Dermis microvascular lymphatic vessel endothelial cell (primary cell): Measurements from ENCODE around the gene PLCE1. TPM values are rescaled to one million over a fixed set of nuclear protein-coding genes. Genes with fewer than 3 reads are reported as not detected.
A peak's percentile ranks its signal among the peaks of the same experiment; 100 is the strongest.
"Not testable (repeated sequence)": the region's sequence is repeated elsewhere in the genome, so short reads cannot be mapped to it uniquely, and the experiment has no call there.

Experiments used
- DNase-seq, 2 donors: peaks; one replicate each; pipeline versions ENCODE4 v3.0.0 to v3.0.0-alpha.2; 2010; ENCODE audit warnings: low read depth in 2 of 2
- total RNA-seq: library from RNA; depleted of rRNA; stranded (reverse); fragments of >200 nt; gene quantifications from 2 replicates; pipeline ENCODE4 v1.2.1, GENCODE V29; 2014

Gene PLCE1
- 1.0 and 6.7 TPM in 2 replicates for total RNA-seq

GRCh38 chr10:93993782-93994437 is at the start of gene PLCE1:
Gene PLCE1, plus strand, starts transcription at chr10:93993931. Its CDS starts 37,116 bp downstream, at chr10:94031047.
- DNase-seq = peak; percentile 10 to 29

GRCh38 chr10:93945819-93946218 is 47.9 kb upstream of the PLCE1 start:
- DNase-seq = no peak

GRCh38 chr10:93947055-93947454 is 46.7 kb upstream of the PLCE1 start:
- peak in 1 of 2 donors; percentile 11 for DNase-seq

- DNase-seq = no peak
These were observed 46.2 kb upstream of the PLCE1 start for GRCh38 chr10:93947524-93947923.

GRCh38 chr10:93951905-93952304 is 41.8 kb upstream of the PLCE1 start:
- no peak for DNase-seq

GRCh38 chr10:93954299-93954698 is 39.4 kb upstream of the PLCE1 start:
- no peak for DNase-seq

GRCh38 chr10:93954726-93955363 is 38.9 kb upstream of the PLCE1 start:
- DNase-seq = no peak

GRCh38 chr10:93958834-93959233 is 34.9 kb upstream of the PLCE1 start:
- no peak for DNase-seq

- DNase-seq = not testable (repeated sequence)
These were observed 32.7 kb upstream of the PLCE1 start for GRCh38 chr10:93960988-93961387.

GRCh38 chr10:93962973-93963372 is 30.8 kb upstream of the PLCE1 start:
- DNase-seq = no peak

- no peak for DNase-seq
These were observed 30.3 kb upstream of the PLCE1 start for GRCh38 chr10:93963434-93963833.

GRCh38 chr10:93965911-93966310 is 27.8 kb upstream of the PLCE1 start:
- no peak for DNase-seq

- no peak for DNase-seq
These were observed 26.0 kb upstream of the PLCE1 start for GRCh38 chr10:93967756-93968155.

GRCh38 chr10:93968540-93968945 is 25.2 kb upstream of the PLCE1 start:
- DNase-seq = no peak

- DNase-seq = not testable (repeated sequence)
These were observed 23.2 kb upstream of the PLCE1 start for GRCh38 chr10:93970433-93971010.

- no peak for DNase-seq
These were observed 19.8 kb upstream of the PLCE1 start for GRCh38 chr10:93973748-93974445.

GRCh38 chr10:93977442-93977841 is 16.3 kb upstream of the PLCE1 start:
- no peak for DNase-seq

- no peak for DNase-seq
These were observed 13.2 kb upstream of the PLCE1 start for GRCh38 chr10:93980486-93980885.

GRCh38 chr10:93991114-93991513 is 2.6 kb upstream of the PLCE1 start:
- no peak for DNase-seq

GRCh38 chr10:93991596-93992284 is 2.0 kb upstream of the PLCE1 start:
- no peak for DNase-seq

GRCh38 chr10:93992400-93993030 is 1.2 kb upstream of the PLCE1 start:
- DNase-seq = no peak
